ENCODE data around the gene KIF19. TPM values are rescaled to one million over a fixed set of nuclear protein-coding genes. Genes with fewer than 3 reads are reported as not detected.
A peak's percentile ranks its signal among the peaks of the same experiment; 100 is the strongest.

The KIF19 gene
- polyA plus RNA-seq, 1 donor (not counting 4 experiments of a cell fraction or from before 2014, with no cell fraction given), result not detected

DNA sequence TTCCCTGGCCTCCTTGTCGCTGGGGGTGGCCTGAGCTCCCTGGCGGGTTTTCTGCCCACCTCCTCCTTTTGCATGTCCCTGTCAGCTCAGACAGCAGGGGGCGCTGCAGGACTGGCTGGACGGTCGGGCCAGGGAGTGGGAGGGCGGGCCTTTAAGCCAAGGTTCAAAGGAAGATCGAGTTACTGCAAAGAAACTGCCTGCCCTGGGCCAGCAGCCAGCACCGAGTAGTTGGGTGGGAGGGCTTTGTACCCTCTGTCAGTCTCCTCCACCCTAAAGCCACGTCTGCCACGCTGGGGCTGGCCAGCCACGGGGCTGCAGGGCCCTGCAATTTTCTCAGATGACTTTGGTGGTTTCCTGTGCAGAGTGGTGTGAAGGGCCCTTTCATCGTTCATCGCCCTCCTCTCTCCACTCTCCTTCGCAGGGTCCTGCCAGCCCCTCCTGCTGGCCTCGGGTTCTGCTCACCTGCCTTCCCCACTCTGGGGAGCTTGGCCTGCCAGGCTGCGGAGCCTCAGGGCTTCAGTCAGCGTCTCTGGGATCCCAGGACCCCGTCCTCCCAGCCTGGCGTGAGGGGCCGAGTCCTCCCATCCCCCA, 53.6 kb downstream of the KIF19 start:
- no peak overlapping the region for H3K27ac ChIP-seq (ENCODE audit: control insufficient read depth, insufficient read depth, low read length)
- no peaks in the 10 kb centered on the region for H3K27me3 ChIP-seq (ENCODE audit: control insufficient read depth, extremely low read depth, insufficient read depth, low read length)
- peak; percentile 33 for DNase-seq (ENCODE audit: low read depth, low spot score)
- dilution Hi-C loops (cut with MboI; ENCODE audit: extremely low pct_ligation_motif_present, low sequenced_read_pairs), result no loop called here
- no peaks in the 10 kb centered on the region for H3K36me3 ChIP-seq (ENCODE audit: control insufficient read depth in 2 of 2, extremely low read depth in 1 of 2, insufficient read depth in 2 of 2, low read length in 2 of 2)
- H3K4me2 ChIP-seq (ENCODE audit: control insufficient read depth, extremely low read depth, insufficient read depth, low read depth, low read length), result peak overlapping the region; percentile 56
- H3K9me1 ChIP-seq (ENCODE audit: control insufficient read depth, extremely low read depth, insufficient read depth, low read length), result no peaks in the 10 kb centered on the region
- no peak overlapping the region for H3K9ac ChIP-seq (ENCODE audit: control insufficient read depth, extremely low read depth, insufficient read depth, low read length)
- FAIRE-seq, result no peak
- H3K79me2 ChIP-seq (ENCODE audit: control insufficient read depth, insufficient read depth, low read length), result no peaks in the 10 kb centered on the region
- no peaks in the 10 kb centered on the region for H4K20me1 ChIP-seq (ENCODE audit: control insufficient read depth, extremely low read depth, insufficient read depth, low read length)
- no peak overlapping the region for H3K4me3 ChIP-seq (ENCODE audit: control insufficient read depth in 2 of 3, extremely low read depth in 1 of 3, insufficient read depth in 2 of 3, low read depth in 1 of 3, low read length in 3 of 3)
- H2AFZ ChIP-seq (ENCODE audit: control insufficient read depth, low read length), result peak overlapping the region; percentile 12
- H3K4me1 ChIP-seq (ENCODE audit: control insufficient read depth, extremely low read depth, insufficient read depth, low read length), result peaks cover 18% of the 10 kb centered on the region
- TF ChIP-seq, protein P1, sequence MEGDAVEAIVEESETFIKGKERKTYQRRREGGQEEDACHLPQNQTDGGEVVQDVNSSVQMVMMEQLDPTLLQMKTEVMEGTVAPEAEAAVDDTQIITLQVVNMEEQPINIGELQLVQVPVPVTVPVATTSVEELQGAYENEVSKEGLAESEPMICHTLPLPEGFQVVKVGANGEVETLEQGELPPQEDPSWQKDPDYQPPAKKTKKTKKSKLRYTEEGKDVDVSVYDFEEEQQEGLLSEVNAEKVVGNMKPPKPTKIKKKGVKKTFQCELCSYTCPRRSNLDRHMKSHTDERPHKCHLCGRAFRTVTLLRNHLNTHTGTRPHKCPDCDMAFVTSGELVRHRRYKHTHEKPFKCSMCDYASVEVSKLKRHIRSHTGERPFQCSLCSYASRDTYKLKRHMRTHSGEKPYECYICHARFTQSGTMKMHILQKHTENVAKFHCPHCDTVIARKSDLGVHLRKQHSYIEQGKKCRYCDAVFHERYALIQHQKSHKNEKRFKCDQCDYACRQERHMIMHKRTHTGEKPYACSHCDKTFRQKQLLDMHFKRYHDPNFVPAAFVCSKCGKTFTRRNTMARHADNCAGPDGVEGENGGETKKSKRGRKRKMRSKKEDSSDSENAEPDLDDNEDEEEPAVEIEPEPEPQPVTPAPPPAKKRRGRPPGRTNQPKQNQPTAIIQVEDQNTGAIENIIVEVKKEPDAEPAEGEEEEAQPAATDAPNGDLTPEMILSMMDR (optimal IDR thresholded peaks at IDR 0.05 in 1 of 3, IDR thresholded peaks at IDR 0.05 in 1 of 3, conservative IDR thresholded peaks at IDR 0.05 in 1 of 3; ENCODE audit: extremely low read depth in 1 of 3, insufficient read depth in 2 of 3, low read length in 3 of 3), result peak; percentile 67 to 95 (median 89)
- TF ChIP-seq EZH2 (IDR thresholded peaks at IDR 0.05; ENCODE audit: low read length), result no peak
- H3K9me3 ChIP-seq (ENCODE audit: control insufficient read depth, low read depth, low read length), result no peaks in the 10 kb centered on the region

DNA sequence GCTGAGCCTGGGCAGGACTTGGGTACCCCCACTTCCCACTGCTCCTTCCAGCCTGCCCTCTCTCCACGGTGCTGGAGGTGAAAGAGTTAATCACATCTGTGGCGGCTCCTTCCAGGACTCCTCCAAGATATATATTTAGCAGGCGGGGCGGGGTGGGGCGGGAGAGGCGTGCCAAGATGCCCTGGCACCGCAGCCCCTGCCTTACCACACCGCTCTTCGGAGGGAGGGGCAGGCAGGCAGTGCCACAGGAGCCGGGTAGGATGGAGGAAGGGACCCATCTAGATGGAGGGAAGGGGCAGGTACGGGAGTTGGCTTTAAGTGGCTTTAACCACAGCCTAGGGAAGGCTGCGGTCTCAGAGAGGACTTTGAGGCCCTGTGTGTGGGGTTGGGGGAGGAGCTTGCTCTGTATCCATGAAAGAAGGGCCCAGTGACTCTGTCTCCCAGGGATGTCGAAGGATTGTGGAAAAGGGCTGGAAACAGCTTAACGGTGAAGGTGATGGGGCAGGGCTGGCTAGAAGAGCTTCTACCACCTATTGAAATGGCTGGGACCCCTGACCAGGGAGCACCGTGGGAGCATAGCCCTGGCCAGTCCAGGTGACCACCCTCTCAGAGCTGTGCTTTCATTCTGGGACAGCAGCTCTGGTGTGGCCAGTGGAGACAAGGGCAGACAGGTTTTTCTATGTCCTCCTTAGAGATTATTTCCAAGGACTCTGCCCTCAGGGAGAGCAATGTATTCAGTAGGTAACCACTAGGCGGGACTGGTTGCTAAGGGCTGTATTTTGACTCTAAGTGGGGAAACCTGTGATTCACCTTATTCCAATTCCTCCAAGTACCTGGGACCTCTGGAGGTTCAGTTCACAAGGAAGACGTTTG, 54.3 kb downstream of the KIF19 start:
- no peaks in the 10 kb centered on the region for H3K9me1 ChIP-seq (ENCODE audit: control insufficient read depth, extremely low read depth, insufficient read depth, low read length)
- peak overlapping the region; percentile 19 for H2AFZ ChIP-seq (ENCODE audit: control insufficient read depth, low read length)
- no peak overlapping the region for H3K9ac ChIP-seq (ENCODE audit: control insufficient read depth, extremely low read depth, insufficient read depth, low read length)
- TF ChIP-seq EZH2 (IDR thresholded peaks at IDR 0.05; ENCODE audit: low read length), result no peak
- TF ChIP-seq, protein P1 (optimal IDR thresholded peaks at IDR 0.05 in 1 of 3, IDR thresholded peaks at IDR 0.05 in 1 of 3, conservative IDR thresholded peaks at IDR 0.05 in 1 of 3; ENCODE audit: extremely low read depth in 1 of 3, insufficient read depth in 2 of 3, low read length in 3 of 3), result peak; percentile 6 to 68 (median 57)
- no peaks in the 10 kb centered on the region for H3K9me3 ChIP-seq (ENCODE audit: control insufficient read depth, low read depth, low read length)
- dilution Hi-C loops (cut with MboI; ENCODE audit: extremely low pct_ligation_motif_present, low sequenced_read_pairs), result no loop called here
- no peaks in the 10 kb centered on the region for H3K79me2 ChIP-seq (ENCODE audit: control insufficient read depth, insufficient read depth, low read length)
- H3K4me1 ChIP-seq (ENCODE audit: control insufficient read depth, extremely low read depth, insufficient read depth, low read length), result peaks cover 18% of the 10 kb centered on the region
- H4K20me1 ChIP-seq (ENCODE audit: control insufficient read depth, extremely low read depth, insufficient read depth, low read length), result no peaks in the 10 kb centered on the region
- H3K4me3 ChIP-seq (ENCODE audit: control insufficient read depth in 2 of 3, extremely low read depth in 1 of 3, insufficient read depth in 2 of 3, low read depth in 1 of 3, low read length in 3 of 3), result no peak overlapping the region
- peak; percentile 38 for DNase-seq (ENCODE audit: low read depth, low spot score)
- no peaks in the 10 kb centered on the region for H3K36me3 ChIP-seq (ENCODE audit: control insufficient read depth in 2 of 2, extremely low read depth in 1 of 2, insufficient read depth in 2 of 2, low read length in 2 of 2)
- H3K27me3 ChIP-seq (ENCODE audit: control insufficient read depth, extremely low read depth, insufficient read depth, low read length), result no peaks in the 10 kb centered on the region
- peak; percentile 86 for FAIRE-seq
- no peak overlapping the region for H3K27ac ChIP-seq (ENCODE audit: control insufficient read depth, insufficient read depth, low read length)
- H3K4me2 ChIP-seq (ENCODE audit: control insufficient read depth, extremely low read depth, insufficient read depth, low read depth, low read length), result peak overlapping the region; percentile 56
